DND-41 (cell line): ENCODE data around the gene MAML3.

Experiments used
- EZH2 ChIP-seq: IDR thresholded peaks from 3 replicates; pipeline ENCODE4 v1.6.1; 2012; ENCODE audit warnings: borderline replicate concordance, low read depth, mild to moderate bottlenecking, moderate library complexity, low read length, inconsistent platforms; ENCODE audit not compliant: severe bottlenecking
- TF ChIP-seq, protein P1 (sequence below): IDR thresholded peaks from 2 replicates; pipeline ENCODE4 v1.5.1; 2012; ENCODE audit warnings: borderline replicate concordance, low read length, moderate library complexity, mild to moderate bottlenecking; ENCODE audit not compliant: poor library complexity, severe bottlenecking; ENCODE audit errors: extremely low read depth

DNA sequence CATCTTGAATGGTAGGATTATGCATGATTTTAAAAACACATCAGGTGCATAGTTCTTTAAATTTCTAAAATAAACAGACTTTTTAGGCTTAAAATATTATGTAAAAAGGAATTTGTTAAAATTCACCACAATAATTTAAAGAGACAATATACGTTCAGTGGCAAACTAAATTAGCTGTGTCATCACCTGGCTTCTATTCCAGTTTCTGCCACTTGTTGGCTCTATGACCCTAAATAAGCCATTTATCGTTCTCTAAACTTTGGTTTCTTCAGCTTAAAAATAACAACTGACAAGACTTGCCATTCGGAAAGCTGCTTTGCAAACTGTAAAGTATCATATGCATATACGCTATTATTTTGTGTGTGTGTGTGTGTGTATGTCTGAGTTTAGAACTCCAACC is 347.1 kb downstream of the MAML3 start:
- no peak for TF ChIP-seq EZH2
- TF ChIP-seq, protein P1, sequence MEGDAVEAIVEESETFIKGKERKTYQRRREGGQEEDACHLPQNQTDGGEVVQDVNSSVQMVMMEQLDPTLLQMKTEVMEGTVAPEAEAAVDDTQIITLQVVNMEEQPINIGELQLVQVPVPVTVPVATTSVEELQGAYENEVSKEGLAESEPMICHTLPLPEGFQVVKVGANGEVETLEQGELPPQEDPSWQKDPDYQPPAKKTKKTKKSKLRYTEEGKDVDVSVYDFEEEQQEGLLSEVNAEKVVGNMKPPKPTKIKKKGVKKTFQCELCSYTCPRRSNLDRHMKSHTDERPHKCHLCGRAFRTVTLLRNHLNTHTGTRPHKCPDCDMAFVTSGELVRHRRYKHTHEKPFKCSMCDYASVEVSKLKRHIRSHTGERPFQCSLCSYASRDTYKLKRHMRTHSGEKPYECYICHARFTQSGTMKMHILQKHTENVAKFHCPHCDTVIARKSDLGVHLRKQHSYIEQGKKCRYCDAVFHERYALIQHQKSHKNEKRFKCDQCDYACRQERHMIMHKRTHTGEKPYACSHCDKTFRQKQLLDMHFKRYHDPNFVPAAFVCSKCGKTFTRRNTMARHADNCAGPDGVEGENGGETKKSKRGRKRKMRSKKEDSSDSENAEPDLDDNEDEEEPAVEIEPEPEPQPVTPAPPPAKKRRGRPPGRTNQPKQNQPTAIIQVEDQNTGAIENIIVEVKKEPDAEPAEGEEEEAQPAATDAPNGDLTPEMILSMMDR: peak; percentile 33
